ENCODE results near the gene MECR.
"Not testable (repeated sequence)": the region's sequence is repeated elsewhere in the genome, so short reads cannot be mapped to it uniquely, and the experiment has no call there.

The MECR gene

DNA sequence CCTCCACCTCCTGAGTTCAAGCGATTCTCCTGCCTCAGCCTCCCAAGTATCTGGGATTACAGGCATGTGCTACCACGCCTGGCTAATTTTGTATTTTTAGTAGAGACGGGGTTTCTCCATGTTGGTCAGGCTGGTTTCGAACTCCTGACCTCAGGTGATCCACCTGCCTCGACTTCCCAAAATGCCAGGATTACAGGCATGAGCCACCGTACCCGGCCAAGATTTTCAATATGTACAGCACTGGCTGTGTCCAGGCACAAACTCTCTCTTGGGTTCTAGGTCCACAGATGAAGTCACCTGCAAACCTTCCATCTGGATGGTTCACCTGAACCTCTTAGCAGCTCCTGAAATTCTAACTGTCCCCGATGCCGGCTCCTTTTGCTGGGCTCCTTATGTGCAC, 80.4 kb downstream of the MECR start:
- in situ Hi-C loops (cut with MboI; ENCODE audit: low sequenced_read_pairs), result not testable (repeated sequence)

- in situ Hi-C loops (cut with MboI; ENCODE audit: low sequenced_read_pairs), result no loop called here
Measured at GRCh38 chr1:29148656-29149491, 81.9 kb downstream of the MECR start.

GRCh38 chr1:29145739-29146437, 84.8 kb downstream of the MECR start:
- in situ Hi-C loops (cut with MboI; ENCODE audit: low sequenced_read_pairs), result no loop called here

- in situ Hi-C loops (cut with MboI; ENCODE audit: low sequenced_read_pairs), result no loop called here
Measured at GRCh38 chr1:29144178-29144577, 86.6 kb downstream of the MECR start.

GRCh38 chr1:29142714-29143113, 88.0 kb downstream of the MECR start:
- in situ Hi-C loops (cut with MboI; ENCODE audit: low sequenced_read_pairs), result no loop called here

Measured in HL-60/S4 treated with phorbol 12-myristate 13-acetate at 8.2 ng/mL for 4 days and 3 days (cell line).